Measurements from ENCODE around the gene SH2B3. TPM values are rescaled to one million over a fixed set of nuclear protein-coding genes. Genes with fewer than 3 reads are reported as not detected.
"Not testable (repeated sequence)": the region's sequence is repeated elsewhere in the genome, so short reads cannot be mapped to it uniquely, and the experiment has no call there.

Gene SH2B3
- total RNA-seq, 2 experiments from 2014 or later = 32.6 to 34.2 TPM

DNA sequence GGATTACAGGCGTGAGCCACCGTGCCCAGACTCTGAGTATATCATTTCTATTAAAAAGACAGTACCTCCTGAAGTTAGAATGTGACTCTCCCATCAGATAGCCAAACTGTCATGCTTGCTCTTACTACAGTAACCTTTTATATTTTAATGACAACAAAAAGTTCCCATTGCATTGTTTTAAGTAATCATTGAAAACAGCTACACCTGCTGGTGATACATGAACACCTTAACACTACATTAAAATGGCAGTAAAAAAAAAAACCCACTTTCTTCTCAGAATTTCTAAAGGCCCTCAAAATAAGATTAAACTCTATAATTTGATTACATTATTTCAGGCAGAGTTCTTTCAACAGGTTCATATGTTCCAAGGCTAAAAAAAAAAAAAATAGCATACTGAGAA is 76.7 kb downstream of the SH2B3 start:
- no peak overlapping the region for H3K4me3 Mint-ChIP-seq
- no peaks in the 10 kb centered on the region for H3K4me1 Mint-ChIP-seq (ENCODE audit: low read depth)
- CTCF ChIA-PET = interaction anchor here (0.7 to 4.8 kb wide), 5 partner anchors 31 to 589 kb away, joined by 3 to 39 read pairs (median 4); no protein-coding TSS in a partner anchor
- POLR2A ChIA-PET = no interaction called here
- no peak overlapping the region for H3K27ac Mint-ChIP-seq
- intact Hi-C loops (cut with micrococcal nuclease) = no loop called here
- DNase-seq = no peak
- H3K36me3 Mint-ChIP-seq = peaks cover 24% of the 10 kb centered on the region
- H3K9me3 Mint-ChIP-seq = no peaks in the 10 kb centered on the region
- H3K27me3 Mint-ChIP-seq = no peaks in the 10 kb centered on the region

DNA sequence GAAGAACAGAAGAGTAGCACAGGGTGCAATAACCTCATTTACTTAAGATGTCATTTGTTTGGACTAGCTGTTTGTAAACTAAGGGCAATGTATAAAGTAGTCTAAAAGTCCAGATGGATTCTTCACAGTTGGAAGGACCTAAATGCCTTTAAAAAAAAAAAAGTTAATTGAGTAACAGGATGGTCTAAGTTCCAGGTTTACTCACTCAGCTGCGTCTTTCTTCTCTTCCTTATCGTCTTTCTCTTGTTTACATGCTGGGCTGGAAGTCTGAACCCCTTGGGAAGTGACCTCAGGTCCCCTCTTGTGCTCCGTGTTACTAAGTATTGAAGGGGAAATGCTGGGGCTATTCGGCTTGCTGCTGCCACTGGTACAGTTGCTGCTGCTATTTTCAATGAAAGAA is 82.5 kb downstream of the SH2B3 start:
- Mint-ChIP-seq H3K4me1 (ENCODE audit: low read depth) (no peaks in the 10 kb centered on the region), H3K4me3 (no peak overlapping the region), H3K27ac (no peak overlapping the region), H3K36me3 (peaks cover 32% of the 10 kb centered on the region), H3K27me3 (no peaks in the 10 kb centered on the region), H3K9me3 (no peaks in the 10 kb centered on the region)
- no peak for DNase-seq
- ChIA-PET CTCF (interaction anchor here (0.7 to 1.9 kb wide), 3 partner anchors 91 to 1000 kb away, joined by 3 to 7 read pairs (median 3); no protein-coding TSS in a partner anchor), POLR2A (no interaction called here)
- intact Hi-C loops (cut with micrococcal nuclease) = no loop called here

DNA sequence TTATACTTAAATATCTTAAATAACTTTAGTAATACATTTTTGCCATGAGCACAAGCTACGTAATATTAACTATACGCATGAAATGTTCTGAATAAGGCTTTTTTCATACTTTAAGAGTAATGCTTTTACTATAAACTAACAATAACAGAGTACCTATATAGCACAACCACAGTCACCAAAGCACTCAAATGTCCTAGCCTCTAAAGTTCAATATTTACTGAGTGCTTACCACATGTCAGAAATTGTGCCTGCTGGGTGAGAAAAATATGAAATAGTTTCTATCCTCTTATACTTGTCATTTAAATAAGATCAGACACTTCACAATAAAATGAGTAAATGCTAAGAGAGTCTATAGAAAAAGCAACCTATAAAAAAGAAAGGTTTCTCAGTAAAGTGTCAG is 83.1 kb downstream of the SH2B3 start:
- DNase-seq = no peak
- peaks cover 27% of the 10 kb centered on the region for H3K36me3 Mint-ChIP-seq
- H3K27ac Mint-ChIP-seq = no peak overlapping the region
- no peaks in the 10 kb centered on the region for H3K4me1 Mint-ChIP-seq (ENCODE audit: low read depth)
- H3K9me3 Mint-ChIP-seq = no peaks in the 10 kb centered on the region
- H3K27me3 Mint-ChIP-seq = no peaks in the 10 kb centered on the region
- H3K4me3 Mint-ChIP-seq = no peak overlapping the region
- POLR2A ChIA-PET = no interaction called here
- intact Hi-C loops (cut with micrococcal nuclease) = no loop called here
- CTCF ChIA-PET = interaction anchor here (0.9 kb wide), 1 partner anchor 92 kb away, joined by 3 read pairs; no protein-coding TSS in a partner anchor

DNA sequence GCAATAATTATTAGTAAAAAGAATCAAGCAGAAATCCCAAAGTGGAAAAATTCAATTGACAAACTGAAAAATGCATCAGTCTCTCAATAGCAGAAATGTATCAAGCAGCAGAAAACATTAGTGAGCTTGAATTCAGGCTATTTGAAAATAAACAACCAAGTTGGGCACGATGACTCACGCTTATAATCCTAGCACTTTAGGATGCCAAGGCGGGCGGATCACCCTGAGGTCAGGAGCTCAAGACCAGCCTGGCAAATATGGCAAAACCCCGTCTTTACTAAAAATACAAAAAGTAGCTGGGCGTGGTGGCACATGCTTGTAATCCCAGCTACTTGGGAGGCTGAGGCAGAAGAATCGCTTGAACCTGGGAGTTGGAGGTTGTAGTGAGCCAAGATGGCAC is 87.3 kb downstream of the SH2B3 start:
- H3K4me1 Mint-ChIP-seq (ENCODE audit: low read depth); H3K4me3 Mint-ChIP-seq; intact Hi-C loops (cut with micrococcal nuclease); H3K27ac Mint-ChIP-seq; H3K27me3 Mint-ChIP-seq; H3K9me3 Mint-ChIP-seq; POLR2A ChIA-PET; DNase-seq: not testable (repeated sequence)
- H3K36me3 Mint-ChIP-seq = peaks cover 26% of the 10 kb centered on the region
- CTCF ChIA-PET = interaction anchor here (1.2 kb wide), 1 partner anchor 96 kb away, joined by 4 read pairs; no protein-coding TSS in a partner anchor

DNA sequence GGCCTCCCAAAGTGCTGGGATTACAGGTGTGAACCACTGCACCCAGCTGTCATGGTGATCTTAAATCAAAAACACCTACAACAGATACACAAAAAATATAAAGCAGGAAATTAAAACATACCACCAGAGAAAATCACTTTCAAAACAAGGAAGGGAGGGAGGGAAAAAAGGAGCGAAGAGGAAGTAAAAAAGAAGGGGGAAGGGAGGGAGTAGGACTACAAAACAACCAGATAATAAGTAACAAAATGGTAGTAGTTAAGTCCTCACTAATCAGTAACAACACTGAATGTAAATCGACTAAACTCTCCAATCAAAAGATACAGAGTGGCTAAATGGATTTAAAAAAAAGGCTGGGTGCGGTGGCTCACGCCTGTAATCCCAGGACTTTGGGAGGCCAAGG is 89.0 kb downstream of the SH2B3 start:
- Mint-ChIP-seq H3K36me3 (peaks cover 28% of the 10 kb centered on the region), H3K27me3 (no peaks in the 10 kb centered on the region), H3K4me1 (ENCODE audit: low read depth) (no peaks in the 10 kb centered on the region), H3K9me3 (no peaks in the 10 kb centered on the region), H3K4me3 (no peak overlapping the region), H3K27ac (no peak overlapping the region)
- POLR2A ChIA-PET = interaction anchor here (0.7 kb wide), 1 partner anchor 21 kb away, joined by 3 read pairs; no protein-coding TSS in a partner anchor
- no peak for DNase-seq
- CTCF ChIA-PET = interaction anchor here (1.2 kb wide), 1 partner anchor 43 kb away, joined by 3 read pairs; no protein-coding TSS in a partner anchor
- intact Hi-C loops (cut with micrococcal nuclease) = no loop called here

Other genes starting within 250 kb of the SH2B3 start
- gene PHETA1, start 36.8 kb upstream of the SH2B3 start, total RNA-seq = 1 to 10 TPM; 1.4 to 2.2 TPM
- gene ATXN2, start 193.4 kb downstream of the SH2B3 start, total RNA-seq = 10 to 100 TPM; 38.2 to 39.4 TPM